Central memory CD8-positive, alpha-beta T cell (primary cell): Measurements from ENCODE around the gene EGFR.

ENCODE experiments used
- ATAC-seq: fragments of 150-1000 bp; cut with Tn5 transposase; replicated peaks from 2 replicates; pipeline ENCODE4 v1.10.0; 2022; ENCODE audit warnings: mild to moderate bottlenecking, moderate FRiP score, moderate number of reproducible peaks; ENCODE audit not compliant: poor library complexity, severe bottlenecking; ENCODE audit errors: extremely low read depth
- DNase-seq, 2 donors: peaks; one replicate each; pipeline ENCODE4 v3.0.0; 2021; ENCODE audit warnings: low spot score in 2 of 2
- H3K27ac Mint-ChIP-seq: one replicate; pipeline ENCODE4 v1.8.0; 2022; ENCODE audit warnings: low read depth, mild to moderate bottlenecking, moderate library complexity, mixed read lengths
- H3K27me3 Mint-ChIP-seq: one replicate; pipeline ENCODE4 v1.8.0; 2022; ENCODE audit warnings: mixed read lengths
- H3K36me3 Mint-ChIP-seq: one replicate; pipeline ENCODE4 v1.8.0; 2022; ENCODE audit warnings: mild to moderate bottlenecking, moderate library complexity, mixed read lengths; ENCODE audit not compliant: insufficient read depth
- H3K4me1 Mint-ChIP-seq: one replicate; pipeline ENCODE4 v1.8.0; 2022; ENCODE audit warnings: mixed read lengths
- H3K4me3 Mint-ChIP-seq: one replicate; pipeline ENCODE4 v1.8.0; 2022; ENCODE audit warnings: mild to moderate bottlenecking, moderate library complexity, mixed read lengths
- H3K9me3 Mint-ChIP-seq: one replicate; pipeline ENCODE4 v1.8.0; 2022; ENCODE audit warnings: mixed read lengths

The EGFR gene

DNA sequence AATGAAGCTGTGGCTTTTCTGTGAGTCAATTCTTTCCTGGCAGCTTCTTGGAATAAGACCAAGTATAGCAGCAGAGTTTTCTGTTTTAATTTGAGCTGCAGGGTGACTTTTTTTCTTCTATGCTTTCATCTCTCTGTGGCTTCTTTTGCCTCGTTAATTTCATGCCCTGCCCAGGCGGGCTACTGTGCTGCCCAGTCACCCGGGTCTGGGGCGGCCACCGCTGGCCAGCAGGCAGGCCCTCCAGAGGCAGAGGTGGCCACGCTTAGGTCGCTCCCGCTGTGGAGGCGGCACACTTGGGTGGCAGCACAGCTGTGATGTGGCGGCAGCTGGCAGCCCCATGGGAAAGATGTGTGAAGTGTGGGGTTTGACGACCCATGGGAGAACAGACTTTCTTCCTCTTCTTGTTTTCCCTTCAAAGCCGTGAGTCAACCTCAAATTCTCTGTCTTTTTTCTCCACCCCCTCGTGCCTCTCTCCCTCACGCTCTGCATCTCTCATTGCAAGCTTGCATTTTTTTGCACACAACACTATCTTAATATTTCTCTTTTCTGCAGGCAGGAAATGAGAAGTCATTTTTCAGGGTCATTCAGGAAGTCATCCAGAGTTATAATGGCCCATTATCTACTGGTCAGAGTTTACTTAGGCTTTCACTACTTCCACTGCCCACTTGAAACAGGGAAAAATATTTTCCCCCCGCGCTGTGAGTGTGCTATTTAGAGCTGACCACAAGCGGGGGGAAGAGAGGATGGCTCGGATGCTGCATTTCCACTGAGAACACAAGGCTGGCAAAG is 67.8 kb downstream of the EGFR start:
- Mint-ChIP-seq H3K27ac (no peak overlapping the region), H3K9me3 (no peaks in the 10 kb centered on the region), H3K4me3 (peak overlapping the region; percentile 1), H3K27me3 (no peaks in the 10 kb centered on the region), H3K36me3 (no peaks in the 10 kb centered on the region), H3K4me1 (peaks cover 11% of the 10 kb centered on the region)
- ATAC-seq = peak; percentile 46
- no peak for DNase-seq

DNA sequence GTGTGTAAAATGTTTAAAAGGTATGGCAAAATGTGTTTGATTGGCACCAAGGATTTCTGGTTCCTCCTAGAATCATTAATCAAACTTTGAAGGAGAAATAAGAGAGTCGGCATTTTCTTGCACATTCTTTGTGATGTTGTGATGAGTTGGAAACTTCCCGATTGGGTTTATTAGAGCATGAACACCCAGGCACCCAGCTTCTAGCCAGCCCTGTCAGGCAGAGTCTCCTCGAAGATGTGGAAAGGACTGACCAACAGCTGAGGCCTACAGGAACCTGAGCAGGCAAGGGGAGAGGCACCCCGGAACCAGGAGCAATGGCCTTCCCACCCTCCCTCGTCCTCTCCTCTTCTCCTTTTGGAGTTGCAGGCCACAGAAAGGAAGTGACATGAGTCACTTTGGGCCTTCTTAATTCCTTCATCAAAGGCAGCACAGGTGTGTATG is 68.7 kb downstream of the EGFR start:
- H3K36me3 Mint-ChIP-seq = no peaks in the 10 kb centered on the region

DNA sequence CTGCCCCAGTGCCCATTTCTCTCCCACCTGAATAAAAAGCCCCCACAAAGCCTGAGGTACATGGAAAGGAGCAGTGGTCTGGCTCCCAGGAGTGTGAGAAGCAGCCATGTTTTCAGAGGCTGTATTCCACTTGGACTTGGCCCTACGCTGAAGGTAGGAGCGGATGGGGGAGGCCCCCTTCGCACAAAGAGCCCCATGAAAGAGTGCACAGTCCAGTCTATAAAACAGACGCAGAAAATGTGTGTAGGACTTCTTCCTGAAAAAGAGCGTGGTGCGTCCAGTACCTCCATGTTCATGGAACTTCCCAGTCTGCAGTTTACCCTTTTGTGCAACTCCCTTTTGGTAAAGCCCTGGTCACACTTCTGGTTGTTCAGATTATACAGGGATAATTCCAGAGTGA is 69.3 kb downstream of the EGFR start:
- Mint-ChIP-seq H3K27ac (no peak overlapping the region), H3K9me3 (no peaks in the 10 kb centered on the region), H3K4me1 (peaks cover 11% of the 10 kb centered on the region), H3K36me3 (no peaks in the 10 kb centered on the region), H3K27me3 (peaks cover under 1% of the 10 kb centered on the region), H3K4me3 (no peak overlapping the region)
- DNase-seq (no peak), ATAC-seq (no peak)

More for the DNA sequence above, 68.7 kb downstream of the EGFR start:
- no peaks in the 10 kb centered on the region for H3K27me3 Mint-ChIP-seq
- no peak overlapping the region for H3K27ac Mint-ChIP-seq
- no peak overlapping the region for H3K4me3 Mint-ChIP-seq
- ATAC-seq = no peak
- no peaks in the 10 kb centered on the region for H3K9me3 Mint-ChIP-seq
- no peak for DNase-seq
- H3K4me1 Mint-ChIP-seq = peaks cover 11% of the 10 kb centered on the region

DNA sequence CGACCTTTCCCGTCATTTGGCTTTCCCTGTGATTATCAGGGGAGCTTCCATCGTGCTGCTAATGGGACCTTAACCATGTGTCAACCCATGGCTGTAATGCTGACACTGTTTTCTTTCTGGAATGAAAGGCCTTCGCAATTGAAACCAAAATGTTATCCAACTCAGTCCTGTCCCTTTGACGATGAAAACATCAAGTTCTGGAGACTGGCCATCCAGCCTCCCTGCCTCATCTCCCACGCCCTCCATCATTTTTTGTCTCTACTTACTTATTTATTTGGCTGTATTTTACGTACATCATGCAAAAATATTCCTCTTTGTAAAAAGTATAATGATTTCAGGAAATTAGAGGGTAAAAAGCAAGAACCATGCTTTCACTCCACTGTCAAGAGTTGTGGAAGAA is 69.8 kb downstream of the EGFR start:
- no peak overlapping the region for H3K27ac Mint-ChIP-seq
- ATAC-seq = no peak
- no peaks in the 10 kb centered on the region for H3K36me3 Mint-ChIP-seq
- no peaks in the 10 kb centered on the region for H3K9me3 Mint-ChIP-seq
- no peak for DNase-seq
- no peak overlapping the region for H3K4me3 Mint-ChIP-seq
- H3K4me1 Mint-ChIP-seq = peaks cover 11% of the 10 kb centered on the region
- peaks cover 6% of the 10 kb centered on the region for H3K27me3 Mint-ChIP-seq

DNA sequence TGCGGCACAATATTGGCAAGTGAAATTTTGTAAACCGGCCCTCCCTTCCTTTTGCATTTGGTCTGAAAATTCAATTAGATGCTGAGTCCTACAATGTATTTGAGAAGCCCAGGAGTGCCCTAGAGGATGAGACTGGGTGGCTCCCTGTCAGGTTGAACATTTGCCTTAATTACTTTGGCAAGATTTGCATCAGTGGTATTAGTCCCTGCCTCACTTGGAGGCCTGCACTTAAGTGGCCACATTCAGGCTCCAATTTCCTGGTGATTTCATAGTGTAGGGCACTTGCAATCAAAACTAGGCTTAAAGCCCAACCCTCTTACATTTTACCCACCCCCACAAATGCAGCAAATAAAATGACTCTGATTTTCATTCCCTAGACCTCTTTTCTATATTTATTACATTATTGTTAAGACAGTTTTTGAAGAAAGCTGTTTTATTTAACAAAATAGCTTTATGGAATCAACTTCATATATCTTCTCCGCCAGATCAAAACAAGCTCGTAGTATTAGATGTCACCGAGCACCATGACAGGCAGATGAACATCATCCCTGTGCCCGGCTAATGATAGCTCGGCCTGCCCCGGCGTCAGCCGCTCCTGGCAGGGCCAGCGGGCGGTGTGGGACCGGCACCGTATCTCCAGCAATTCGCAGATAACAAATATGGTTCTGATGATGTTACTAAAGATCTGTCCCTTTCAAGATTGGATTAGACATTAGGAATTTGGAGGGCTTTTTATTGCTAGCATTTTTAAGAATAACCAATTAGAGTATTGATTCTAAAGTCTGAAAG is 73.6 kb downstream of the EGFR start:
- H3K27ac Mint-ChIP-seq = no peak overlapping the region
- H3K4me3 Mint-ChIP-seq = no peak overlapping the region
- ATAC-seq = no peak
- H3K27me3 Mint-ChIP-seq = peaks cover 22% of the 10 kb centered on the region
- H3K36me3 Mint-ChIP-seq = no peaks in the 10 kb centered on the region
- DNase-seq = no peak
- no peaks in the 10 kb centered on the region for H3K9me3 Mint-ChIP-seq
- no peaks in the 10 kb centered on the region for H3K4me1 Mint-ChIP-seq

DNA sequence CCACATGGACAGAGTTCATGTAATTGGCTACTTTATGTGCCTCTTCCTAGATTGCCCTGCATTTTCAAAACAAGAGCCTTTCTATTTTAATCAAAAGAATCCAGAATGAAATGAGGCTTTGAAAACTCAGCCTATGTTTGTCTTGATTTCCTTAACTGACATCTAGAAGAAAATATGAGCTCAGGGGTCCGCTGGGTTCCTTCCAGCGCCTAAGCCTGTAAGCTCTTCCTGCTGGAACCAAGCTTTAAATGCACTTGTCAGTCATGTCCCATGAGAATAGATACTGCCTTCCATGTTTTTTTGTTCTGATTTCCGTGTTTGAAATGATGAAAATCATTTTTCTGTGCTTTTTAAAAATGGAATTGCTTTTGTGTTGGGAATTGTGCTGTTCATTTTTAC is 74.2 kb downstream of the EGFR start:
- H3K9me3 Mint-ChIP-seq = no peaks in the 10 kb centered on the region
- no peak overlapping the region for H3K4me3 Mint-ChIP-seq
- no peak overlapping the region for H3K27ac Mint-ChIP-seq
- ATAC-seq (no peak), DNase-seq (no peak)
- H3K4me1 Mint-ChIP-seq = no peaks in the 10 kb centered on the region
- H3K27me3 Mint-ChIP-seq = peaks cover 22% of the 10 kb centered on the region
- H3K36me3 Mint-ChIP-seq = no peaks in the 10 kb centered on the region

DNA sequence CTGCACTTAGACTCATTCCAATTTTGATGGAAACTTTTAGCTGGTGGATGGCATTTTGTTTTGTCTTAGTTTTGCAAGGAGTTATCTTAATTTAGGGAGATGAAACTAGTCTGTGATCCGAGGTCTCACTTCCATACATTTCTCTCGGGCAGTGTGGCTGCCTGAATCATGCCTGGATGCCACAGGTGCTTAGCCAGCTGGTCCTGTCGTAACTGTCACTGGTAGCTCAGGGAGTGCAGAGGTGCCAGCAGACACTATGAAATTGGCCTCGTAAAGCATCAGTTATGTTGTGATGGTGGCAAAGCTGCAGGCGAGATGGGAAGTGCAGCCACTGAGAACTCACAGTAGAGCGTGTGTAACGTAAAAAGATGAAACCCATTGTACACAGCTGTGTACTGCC is 74.9 kb downstream of the EGFR start:
- no peaks in the 10 kb centered on the region for H3K4me1 Mint-ChIP-seq
- no peaks in the 10 kb centered on the region for H3K36me3 Mint-ChIP-seq
- H3K27ac Mint-ChIP-seq = no peak overlapping the region
- H3K9me3 Mint-ChIP-seq = no peaks in the 10 kb centered on the region
- peaks cover 22% of the 10 kb centered on the region for H3K27me3 Mint-ChIP-seq
- DNase-seq = no peak
- ATAC-seq = no peak
- no peak overlapping the region for H3K4me3 Mint-ChIP-seq

DNA sequence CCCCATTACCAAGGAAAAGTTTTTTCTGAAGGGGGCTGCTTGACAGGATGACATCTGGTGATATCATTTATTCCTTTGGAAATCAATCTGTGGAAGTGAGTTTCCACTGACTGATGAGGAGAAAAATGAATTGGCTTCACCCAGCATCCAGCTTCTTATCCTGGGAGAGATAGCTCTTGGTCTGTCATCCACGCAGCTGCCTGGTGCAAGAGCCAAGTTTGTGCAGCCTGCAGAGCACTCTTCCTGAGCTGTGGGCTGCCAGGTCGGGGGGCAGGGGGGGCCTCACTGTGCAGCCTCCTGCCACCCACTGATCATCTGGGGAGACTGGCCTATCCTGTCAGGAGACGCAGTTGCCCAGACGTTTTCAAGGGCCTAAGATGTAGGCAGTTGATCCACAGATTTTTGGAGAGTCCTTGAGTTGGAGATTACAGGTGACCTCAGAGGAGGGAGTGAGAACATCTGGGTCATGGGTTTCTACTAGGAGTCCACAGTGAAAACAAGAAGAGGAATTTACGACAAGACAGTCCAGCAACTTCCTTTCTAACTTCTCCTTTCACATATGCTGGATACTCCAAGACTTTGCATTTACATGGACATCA is 75.4 kb downstream of the EGFR start:
- H3K9me3 Mint-ChIP-seq = no peaks in the 10 kb centered on the region
- H3K4me1 Mint-ChIP-seq = no peaks in the 10 kb centered on the region
- ATAC-seq = no peak
- no peak overlapping the region for H3K27ac Mint-ChIP-seq
- no peaks in the 10 kb centered on the region for H3K36me3 Mint-ChIP-seq
- no peak overlapping the region for H3K4me3 Mint-ChIP-seq
- DNase-seq = no peak
- peaks cover 22% of the 10 kb centered on the region for H3K27me3 Mint-ChIP-seq

DNA sequence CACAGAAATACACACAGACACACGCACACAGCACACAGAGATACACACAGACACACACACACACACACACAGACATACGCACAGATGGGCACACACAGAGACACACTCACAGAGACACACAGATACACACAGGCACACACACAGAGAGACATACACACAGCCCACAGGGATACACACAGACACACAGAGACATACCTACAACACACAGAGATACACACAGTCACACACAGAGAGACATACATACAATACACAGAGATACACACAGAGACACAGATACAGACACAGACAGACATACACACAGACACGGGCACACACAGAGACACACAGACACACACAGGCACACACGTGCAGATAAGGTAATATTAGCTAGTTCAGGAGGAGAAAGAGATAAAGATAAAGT is 76.9 kb downstream of the EGFR start:
- H3K27ac Mint-ChIP-seq = no peak overlapping the region
- no peaks in the 10 kb centered on the region for H3K4me1 Mint-ChIP-seq
- no peak for ATAC-seq
- H3K36me3 Mint-ChIP-seq = no peaks in the 10 kb centered on the region
- H3K4me3 Mint-ChIP-seq = no peak overlapping the region
- peaks cover 22% of the 10 kb centered on the region for H3K27me3 Mint-ChIP-seq
- no peaks in the 10 kb centered on the region for H3K9me3 Mint-ChIP-seq
- DNase-seq = no peak

DNA sequence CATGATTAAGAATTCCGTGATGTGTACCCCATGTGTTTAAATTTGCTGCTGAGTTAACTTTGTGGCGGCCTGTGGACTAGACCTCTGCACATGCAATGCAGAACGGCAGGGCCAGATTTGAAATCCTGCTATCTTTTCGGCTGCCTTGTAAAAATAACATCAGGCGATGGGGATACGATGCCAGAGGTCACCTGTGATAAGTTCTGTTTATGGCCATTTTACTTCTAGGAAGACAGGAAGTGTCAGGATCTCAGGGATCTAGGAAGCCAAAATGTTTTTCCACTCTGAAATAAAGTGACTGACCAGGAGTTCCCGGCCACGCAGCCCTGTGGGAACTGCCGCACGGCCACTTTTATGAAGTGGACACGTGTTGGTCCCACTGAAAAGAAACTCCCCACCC is 77.5 kb downstream of the EGFR start:
- no peak overlapping the region for H3K27ac Mint-ChIP-seq
- DNase-seq (no peak), ATAC-seq (no peak)
- H3K36me3 Mint-ChIP-seq = no peaks in the 10 kb centered on the region
- H3K4me3 Mint-ChIP-seq = no peak overlapping the region
- no peaks in the 10 kb centered on the region for H3K9me3 Mint-ChIP-seq
- no peaks in the 10 kb centered on the region for H3K4me1 Mint-ChIP-seq
- H3K27me3 Mint-ChIP-seq = peaks cover 28% of the 10 kb centered on the region

DNA sequence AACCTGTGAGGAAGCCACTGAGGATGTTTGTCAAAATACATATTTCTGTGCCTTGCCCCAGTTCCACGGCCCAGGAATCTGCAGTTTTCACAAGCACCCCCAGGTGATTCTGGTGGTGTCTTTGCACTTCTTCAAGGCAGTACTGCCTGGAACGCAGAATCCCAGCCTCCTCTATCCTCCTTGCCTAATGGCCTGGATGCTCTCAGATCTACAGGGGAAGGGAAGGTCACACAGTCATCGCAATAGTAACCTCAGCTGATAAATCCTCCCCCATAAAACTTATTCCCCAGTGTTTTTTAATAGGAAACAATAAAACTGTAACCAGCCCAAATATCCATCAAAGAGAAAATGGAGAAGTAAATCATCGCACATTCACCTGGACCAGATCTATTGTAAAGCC is 78.3 kb downstream of the EGFR start:
- ATAC-seq (no peak), DNase-seq (no peak)
- Mint-ChIP-seq H3K27ac (no peak overlapping the region), H3K4me3 (no peak overlapping the region), H3K4me1 (no peaks in the 10 kb centered on the region), H3K9me3 (no peaks in the 10 kb centered on the region), H3K27me3 (peaks cover 36% of the 10 kb centered on the region), H3K36me3 (no peaks in the 10 kb centered on the region)

DNA sequence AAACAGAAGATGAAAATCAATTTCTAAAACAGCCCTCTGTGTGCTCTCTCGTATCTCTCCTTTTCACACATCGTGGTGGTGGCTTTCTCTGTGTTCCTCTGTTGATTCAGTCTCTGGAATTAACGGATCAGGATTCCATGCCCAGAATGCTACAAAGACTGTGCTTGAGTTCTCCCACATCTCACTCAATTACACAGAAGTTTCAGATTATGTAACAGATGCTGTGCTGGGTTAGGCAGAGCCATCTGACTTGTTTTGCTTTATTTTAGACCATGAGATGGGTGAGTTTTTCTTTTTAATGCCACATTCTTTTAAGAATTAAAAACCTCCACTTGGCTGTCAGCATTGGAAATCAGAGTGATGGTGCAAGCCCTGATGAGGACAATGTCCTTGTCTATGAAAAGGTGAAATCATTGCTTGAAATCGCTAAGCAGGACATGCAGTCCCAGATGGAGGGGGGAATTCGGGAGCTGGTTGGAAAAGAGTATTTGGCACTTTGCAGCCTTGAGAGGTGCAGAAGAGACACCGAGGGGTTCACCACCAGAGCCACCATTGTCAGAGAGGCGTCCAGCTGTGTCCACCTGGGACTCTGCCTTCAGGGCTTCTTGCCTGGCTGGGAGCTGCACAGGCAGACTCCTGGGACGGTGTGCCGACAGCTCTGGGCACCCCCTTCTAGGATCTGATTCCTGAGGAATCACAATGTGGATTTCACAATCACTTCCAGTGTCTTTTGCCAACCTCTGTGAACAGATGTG is 80.4 kb downstream of the EGFR start:
- Mint-ChIP-seq H3K4me3 (no peak overlapping the region), H3K27me3 (peaks cover 45% of the 10 kb centered on the region), H3K27ac (no peak overlapping the region), H3K36me3 (no peaks in the 10 kb centered on the region), H3K4me1 (no peaks in the 10 kb centered on the region), H3K9me3 (no peaks in the 10 kb centered on the region)
- ATAC-seq (no peak), DNase-seq (no peak)
